ENCODE data around the gene PCK2.

Gene PCK2

DNA sequence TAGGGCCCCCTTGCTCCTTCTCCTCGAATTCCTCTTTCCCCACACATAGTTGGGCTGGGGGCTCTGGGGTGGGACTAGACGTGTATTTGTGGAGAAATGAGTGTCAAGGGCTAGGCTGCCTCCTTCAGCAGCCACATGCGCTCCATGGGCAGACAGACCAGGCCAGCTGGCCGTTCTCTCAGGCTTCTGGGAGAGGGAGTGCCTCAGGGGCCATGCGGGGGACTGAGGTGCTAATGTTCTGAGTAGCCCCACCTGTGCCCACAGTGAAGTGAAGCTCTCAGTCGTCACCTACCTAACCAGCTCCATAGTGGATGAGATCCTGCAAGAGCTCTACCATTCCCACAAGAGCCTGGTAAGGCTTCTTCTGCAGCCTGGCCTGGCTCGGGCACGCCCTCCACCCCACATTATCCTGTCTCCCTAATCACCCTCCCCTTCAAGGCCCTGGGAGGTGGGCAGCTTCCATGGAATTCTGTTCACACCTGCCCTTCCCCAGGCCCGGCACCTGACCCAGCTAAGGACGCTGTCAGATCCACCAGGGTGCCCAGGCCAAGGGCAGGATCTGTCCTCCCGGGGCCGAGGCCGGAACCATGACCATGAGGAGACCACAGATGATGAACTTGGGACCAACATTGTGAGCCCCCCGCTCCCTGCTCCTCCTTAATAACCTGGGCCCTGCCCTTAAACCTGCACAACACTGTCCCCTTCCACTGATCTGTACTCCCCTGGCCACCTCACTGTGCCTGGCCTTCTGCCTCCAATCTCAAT lies 31.7 kb upstream of the PCK2 start:
- DNase-seq = no peak

DNA sequence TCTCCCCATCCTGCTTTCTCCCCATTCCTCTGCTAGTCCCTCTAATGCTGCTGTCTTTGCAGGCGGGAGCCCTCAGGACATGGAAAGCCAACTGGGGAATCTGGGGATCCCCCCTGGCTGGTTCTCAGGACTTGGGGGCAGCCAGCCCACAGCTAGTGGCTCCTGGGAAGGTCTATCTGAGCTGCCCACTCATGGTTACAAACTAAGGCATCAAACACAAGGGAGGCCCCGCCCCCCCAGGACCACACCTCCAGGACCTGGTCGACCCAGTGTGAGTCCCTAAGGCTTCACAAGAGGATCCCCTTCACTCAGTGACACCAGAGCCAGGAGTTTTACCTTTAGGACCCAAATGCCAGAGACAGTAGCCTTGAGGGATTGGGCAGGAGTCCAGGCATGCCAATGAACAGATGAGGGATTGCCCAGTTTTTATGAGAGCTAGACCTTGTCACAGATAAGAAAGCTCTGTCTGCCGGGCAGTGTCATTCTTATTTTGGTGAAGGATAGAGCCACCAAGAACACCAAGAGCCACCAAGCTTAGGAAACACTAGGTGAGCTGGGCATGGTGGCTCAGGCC lies 30.8 kb upstream of the PCK2 start:
- DNase-seq = no peak

DNA sequence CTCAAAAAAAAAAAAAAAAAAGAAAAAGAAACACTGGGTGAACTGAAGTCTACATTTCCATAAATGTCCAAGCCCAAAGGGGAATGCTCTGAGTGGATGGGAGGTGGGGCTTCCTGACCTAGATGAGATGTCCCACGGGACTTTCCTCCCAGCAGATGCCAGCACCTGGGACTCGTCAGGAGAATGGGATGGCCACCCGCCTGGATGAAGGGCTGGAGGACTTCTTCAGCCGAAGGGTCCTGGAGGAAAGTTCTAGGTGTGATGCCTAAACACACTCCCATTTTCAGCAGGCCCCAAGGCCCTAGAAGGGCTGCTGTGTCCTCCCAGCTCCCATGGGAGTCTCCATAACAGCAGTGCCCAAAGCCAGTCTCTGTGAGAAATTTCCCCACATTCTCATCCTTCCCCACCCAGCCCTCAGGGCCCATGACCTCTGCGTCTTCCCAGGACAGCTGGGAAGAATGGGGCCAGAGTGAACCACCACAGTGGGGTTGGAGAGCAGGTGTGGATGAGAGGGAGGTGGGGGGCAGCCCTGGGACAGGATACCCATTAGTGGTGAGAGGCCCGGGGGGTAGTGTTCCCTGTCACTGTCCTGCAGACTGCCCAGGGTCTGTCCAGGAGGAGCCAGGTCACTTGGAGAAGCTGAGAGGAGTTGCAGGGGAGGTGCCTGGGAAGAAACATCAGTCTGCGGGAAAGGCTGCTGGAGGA lies 29.9 kb upstream of the PCK2 start:
- no peak for DNase-seq

DNA sequence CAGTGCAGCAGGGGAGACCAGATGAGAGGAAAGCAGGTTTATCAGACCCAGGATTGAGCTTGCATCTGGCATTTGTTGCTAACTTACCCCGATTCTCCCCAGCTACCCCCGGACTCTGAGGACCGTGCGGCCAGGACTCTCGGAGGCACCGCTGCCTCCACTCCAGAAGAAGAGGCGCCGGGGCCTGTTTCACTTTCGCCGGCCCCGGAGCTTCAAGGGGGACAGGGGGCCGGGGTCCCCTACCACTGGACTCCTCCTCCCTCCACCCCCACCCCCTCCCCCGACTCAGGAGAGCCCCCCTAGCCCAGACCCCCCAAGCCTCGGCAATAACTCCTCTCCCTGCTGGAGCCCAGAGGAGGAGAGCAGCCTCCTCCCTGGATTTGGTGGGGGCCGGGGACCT lies 29.3 kb upstream of the PCK2 start:
- DNase-seq = no peak

DNA sequence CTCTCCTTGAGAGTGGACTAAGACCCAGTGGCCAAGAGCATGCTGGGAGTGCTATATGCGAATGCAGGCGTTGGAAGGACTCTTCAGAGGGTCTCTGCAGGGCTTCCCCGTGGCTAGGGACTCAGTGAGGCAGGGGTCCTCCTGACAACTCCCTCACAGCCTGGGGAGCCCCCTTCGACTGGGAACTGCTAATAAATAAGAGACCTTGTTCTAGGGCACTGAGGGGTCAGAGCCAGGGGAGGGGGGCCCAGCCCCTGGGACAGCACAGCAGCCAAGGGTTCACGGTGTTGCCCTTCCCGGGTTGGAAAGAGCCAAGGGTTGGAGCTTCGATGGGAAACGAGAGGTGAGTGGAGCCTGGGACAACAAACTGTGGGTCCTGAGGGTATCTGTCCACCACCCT lies 28.7 kb upstream of the PCK2 start:
- DNase-seq = no peak

DNA sequence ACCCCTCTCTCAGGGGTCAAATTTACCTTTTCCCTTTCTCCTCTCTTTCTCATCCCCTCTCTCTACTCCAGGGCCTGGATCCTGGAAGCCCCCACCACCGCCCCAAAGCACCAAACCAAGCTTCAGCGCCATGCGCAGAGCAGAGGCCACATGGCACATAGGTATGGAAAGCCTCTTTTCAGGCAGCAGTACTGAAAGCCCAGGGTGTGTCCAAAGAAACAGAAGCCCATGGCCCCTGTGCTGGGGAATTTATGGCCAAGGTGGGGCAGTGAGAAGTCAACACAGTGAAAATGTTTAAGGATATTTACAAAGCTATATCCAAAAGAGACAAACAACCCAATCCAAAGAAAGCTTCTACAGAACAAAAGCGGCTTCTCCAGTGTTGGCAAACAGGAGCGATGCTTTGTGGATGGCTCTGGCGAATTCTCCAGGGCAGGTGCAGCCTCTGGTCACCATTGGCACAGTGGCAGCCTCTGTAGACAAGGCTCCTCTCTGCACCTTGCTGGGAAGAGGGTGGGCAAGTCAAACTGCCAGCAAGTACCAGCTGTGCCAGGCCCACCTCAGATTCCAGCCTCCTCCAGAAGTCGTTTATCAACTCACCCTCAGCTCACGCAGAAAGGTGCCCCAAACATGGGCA lies 27.5 kb upstream of the PCK2 start:
- no peak for DNase-seq

DNA sequence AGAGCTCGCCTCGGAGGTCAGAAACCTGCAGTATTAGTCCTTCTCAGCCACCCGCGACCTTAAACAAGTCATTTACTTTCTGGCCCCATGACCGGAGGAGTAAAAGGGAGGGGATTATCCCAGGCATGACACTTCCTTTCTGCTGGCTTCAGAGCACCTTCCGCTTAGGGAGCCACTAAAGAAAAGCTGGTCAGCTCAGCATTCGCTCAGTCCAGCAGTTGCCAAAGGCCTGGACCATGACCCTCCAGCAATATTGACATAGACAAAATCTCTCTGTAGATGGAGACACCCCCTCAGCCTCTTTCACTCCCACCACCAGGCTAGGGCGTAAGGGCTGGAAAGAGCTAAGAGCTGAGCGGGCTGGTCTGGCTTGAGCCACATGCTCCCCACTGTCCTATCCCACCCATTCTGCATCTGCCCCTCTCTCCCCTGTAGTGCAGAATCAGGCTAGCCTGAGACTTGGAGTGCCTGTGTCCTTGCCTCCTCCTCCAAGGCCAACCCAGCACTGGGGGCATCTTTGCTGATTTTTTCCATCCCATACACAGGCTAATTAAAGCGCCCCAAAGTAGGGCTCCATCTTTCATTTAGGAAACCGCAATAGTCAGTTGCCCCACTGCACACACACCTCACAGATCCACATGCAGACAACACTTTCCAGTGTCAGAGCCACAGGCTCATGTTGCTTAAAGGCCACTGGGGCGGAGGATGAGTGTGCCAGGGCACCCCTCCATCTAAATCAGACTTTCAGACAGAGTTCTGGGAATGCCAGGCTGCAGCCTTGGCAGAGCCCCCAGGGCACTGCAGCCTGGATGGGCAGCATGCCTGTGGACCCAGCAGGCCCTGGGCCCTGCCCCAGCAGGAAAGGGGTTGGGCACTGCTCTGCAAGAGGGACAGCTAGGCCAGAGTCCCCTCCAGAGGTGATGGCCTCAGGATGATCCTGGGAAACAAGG lies 26.7 kb upstream of the PCK2 start:
- no peak for DNase-seq

DNA sequence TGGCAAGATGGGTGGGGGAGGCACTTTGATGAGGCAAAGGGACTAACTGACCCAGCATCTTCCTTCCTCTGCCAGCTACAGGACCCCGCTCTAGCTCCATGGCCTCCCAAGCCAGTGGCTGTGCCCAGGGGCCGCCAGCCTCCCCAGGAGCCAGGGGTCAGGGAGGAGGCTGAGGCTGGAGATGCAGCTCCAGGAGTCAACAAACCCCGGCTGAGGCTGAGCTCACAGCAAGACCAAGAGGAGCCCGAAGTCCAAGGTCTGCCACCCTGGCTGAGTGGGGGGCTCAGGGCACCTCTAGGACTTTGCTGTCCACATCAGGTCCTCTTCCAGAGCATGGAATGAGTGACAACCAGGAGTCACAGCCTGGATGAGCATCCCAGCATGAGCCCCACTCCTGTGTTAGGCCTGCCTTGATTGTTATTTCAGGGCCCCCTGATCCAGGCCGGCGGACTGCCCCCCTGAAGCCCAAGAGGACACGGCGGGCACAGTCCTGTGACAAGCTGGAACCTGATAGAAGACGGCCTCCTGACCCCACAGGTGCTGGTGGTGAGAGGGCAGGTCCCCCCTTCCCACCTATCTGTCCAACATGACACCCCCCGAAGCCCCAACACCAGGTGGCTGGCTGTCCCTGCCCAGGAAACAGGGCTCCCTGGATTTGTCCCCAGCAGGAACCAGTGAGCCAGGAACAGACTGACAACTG lies 25.2 kb upstream of the PCK2 start:
- no peak for DNase-seq

DNA sequence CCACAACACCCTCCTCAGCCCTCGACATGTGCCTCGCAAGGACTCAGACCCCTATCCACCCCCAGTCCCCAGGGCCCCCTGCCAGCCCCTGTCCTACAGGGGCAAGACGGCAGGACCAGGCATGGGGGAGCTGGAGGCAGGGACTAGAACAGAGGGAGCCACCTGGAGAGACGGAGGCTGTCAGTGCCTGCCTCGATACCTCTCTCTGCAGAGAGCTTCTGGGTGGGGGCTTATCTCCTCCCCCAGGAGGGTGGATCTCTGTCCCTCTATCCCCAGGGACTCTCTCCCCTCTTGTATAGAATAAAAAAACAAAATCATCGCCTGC lies 24.7 kb upstream of the PCK2 start:
- no peak for DNase-seq

DNA sequence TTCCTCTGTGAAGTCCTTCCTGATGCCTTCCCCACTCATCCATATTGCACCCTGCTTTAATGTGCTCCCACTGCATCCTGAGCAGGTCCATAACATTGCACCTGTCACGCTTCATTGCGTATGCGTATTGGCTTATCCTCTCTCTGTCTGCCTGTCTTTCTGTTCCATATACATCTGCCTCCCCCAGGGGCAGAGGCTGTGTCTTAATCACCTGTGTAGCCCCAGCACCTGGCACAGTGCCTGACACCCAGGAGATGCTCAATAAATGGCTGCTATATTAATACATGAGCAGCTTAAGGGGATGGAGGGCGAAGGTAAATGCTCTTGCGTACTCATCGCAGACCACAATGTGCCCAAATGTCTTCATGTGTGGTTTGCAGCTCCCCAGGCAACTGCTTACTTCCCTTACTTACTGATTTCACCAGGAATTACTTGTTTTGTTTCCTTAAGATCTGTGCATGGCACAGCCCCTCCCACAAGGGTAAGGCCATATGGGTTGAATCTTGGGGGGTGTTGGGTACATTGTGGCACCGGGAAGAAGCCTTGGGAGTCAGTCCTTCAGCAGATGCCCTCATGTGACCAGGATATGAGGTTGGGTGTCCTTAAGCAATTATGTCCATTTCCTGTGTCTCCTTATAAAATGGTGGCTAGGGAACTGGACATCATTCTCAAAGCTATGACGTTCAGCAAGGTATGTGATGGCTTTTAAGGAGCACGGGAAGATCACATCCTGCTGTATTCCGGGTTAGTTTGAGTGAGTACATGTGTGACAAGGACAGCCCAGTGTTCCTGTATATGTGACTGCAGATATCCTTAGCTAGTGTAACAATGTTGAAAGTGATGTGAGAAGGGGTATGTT lies 23.6 kb upstream of the PCK2 start:
- DNase-seq = no peak

DNA sequence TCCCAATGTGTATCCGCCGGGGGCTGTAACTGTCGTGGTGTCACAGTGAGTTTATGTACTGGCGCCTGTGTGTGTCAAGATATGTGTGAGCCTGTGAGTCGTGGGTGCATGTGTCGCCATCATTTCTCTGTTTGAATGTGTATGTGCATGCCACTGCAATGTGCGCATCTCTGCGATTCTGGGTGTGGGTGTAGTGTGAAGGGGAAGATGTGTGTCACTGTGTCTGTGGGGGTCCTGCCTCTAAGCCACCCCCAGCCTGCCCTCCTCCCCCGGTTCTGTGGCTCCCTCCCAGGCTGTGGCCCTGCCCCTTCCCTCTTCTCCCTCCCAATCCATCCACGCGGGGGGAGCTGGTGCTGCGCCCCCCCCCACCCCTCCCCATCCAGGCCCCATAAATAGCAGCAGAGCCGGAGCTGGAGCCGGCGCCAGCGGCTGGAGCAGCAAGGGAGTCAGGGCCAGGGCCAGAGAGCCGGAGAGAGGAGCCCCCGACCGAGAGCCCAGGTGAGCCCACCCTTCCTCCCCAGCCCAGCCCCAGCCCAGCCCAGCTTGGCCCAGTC lies 22.9 kb upstream of the PCK2 start, which contains the start of gene CPNE6:
CPNE6 (plus strand) TSS at position 419 of the 554 bp plus-strand sequence. CDS start 1,375 bp downstream, outside the sequence.
- DNase-seq = no peak

DNA sequence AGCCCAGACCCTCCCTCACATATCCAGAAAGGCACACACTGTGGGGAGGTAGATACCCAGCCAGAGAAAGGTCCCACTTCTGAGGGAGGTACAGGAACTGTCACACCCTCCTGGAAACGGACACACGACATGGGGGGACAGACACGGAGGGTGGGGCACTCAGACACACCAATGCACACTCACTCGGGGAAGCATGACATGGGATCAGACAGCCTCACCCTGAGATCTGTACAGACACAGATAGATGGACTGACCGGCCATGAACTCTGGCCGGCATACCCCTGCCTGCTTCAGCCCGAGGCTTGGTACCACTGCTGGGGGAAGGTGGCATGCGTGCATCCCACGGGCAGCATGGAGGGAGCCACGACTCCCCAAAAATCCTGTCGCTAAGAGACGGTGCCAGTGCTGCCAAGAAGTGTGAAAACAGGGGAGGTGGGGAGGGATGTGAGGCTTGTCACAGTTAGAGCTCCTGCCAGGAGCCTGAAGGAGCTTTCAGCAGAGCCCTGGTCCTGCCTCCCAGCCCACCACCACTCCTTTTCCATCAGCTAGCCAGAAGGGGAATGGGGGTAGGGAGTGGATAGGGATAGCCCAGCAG lies 22.2 kb upstream of the PCK2 start:
- DNase-seq = no peak

DNA sequence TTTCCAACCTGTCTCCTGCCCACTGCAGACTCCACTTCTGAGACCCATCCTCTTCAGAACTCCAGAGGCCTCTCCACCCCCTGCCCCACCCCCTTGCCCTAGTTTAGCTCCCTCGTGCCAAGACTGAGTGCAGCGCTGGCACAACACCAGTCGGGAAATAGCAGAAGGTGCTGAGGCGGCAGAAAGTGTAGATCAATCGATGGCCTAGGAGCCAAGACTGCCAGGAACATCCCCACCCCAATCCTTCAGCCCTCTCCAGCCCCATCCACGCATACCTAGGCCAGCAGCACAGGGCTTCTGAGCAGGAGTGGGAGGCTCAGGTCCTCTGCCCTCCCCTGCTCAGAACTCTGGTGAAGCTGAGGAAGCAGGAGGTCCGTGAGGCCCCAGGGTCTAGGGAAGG lies 21.7 kb upstream of the PCK2 start:
- DNase-seq = no peak

DNA sequence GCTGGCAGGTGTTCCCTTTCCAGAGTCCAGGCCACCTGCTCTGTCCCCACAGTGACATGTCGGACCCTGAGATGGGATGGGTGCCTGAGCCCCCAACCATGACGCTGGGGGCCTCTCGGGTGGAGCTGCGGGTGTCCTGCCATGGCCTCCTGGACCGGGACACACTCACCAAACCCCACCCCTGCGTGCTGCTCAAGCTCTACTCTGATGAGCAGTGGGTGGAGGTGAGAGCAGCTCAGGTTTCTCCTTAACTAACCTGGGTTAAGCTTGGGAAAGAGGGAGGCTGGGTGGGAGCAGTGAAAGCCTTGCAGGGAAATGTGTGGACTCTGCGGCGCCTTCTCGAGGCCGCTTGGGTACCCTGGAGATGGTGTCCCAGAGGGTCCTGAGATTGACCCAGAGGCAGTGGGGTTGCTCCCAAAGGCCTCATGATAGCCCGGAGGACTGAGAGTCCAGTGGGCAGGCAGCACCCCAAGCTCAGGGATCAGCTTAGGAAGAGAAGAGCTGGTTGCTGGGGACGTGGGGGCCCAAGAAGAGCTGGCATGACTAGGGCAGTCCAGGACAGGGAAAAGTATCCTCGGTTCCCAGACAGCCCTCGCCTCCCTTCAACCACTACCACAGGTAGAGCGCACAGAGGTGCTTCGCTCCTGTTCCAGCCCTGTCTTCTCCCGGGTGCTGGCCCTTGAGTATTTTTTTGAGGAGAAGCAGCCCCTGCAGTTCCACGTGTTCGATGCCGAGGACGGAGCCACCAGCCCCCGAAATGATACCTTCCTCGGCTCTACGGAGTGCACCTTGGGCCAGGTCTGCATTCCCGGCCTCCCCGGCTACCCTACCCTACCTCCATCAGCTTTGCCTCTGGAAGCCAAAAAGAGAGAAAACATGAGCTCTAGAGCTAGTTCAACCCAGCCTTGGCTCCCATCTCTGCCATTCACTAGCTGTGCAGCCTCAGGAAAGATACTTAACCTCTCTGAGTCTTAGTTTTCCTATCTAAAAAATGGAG lies 20.9 kb upstream of the PCK2 start:
- no peak for DNase-seq

DNA sequence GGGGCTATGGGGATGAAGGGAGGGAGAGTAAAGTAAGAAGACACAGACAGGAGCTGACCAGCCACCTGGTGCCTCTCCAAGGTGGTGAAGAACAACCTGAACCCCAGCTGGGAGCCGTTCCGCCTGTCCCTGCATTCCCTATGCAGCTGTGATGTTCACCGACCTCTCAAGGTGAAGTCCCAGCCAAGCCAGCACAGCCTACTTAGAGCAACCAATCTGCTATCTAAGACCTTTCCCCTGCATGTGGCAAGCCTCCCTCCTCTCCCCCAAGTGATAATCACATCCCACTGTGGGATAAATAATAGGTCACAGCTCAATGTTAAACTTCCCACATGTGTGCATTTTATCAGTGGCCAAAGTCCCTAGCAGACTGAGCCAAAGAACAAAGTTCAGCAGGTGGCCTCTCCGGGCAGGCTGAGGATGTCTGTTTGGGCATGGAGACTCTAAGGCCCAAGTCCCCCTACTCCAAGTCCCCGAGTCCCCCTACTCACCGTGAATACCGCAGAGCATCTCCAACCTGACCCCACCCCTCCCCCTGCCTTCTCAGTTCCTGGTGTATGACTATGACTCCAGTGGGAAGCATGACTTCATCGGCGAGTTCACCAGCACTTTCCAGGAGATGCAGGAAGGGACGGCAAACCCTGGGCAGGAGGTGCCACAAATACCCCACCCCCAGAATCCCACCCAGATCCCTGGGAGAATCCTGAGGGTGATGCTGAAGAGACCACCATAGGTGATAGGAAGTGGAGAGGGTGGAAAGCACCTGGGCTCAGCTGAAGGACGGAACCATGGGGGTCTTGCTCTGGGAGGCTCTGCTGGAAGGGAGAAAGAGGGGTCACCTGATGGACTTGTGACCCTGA lies 19.3 kb upstream of the PCK2 start:
- DNase-seq = no peak

DNA sequence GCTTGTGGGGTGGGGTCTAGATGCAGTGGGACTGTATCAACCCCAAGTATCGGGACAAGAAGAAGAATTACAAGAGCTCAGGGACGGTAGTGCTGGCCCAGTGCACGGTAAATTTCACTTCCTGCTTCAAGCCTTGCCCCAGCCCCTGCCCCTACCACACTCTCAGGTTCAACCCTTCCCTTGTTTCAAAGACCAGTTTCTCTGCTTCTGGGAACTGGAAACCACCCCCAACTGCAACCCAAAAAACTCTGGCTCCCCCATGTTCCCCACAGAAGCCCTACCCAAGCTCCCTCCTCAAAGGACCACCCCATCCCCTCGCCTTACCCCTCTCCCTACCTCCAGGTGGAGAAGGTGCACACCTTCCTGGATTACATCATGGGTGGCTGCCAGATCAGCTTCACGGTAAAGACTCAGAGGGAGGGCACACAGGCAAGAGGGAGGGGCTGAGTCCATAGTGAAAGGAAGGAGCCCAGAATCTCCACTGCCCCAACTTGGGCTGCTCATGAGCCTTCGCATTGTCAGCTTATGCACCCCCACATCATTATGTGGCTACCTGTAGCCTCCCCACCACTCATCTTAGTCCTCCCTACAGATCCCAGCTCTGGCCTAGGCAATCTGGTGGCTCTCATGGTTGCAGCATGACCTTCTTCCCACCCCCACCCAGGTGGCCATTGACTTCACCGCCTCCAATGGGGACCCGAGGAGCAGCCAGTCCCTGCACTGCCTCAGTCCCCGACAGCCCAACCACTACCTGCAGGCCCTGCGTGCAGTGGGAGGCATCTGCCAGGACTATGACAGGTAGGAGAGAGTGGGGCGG lies 18.4 kb upstream of the PCK2 start:
- DNase-seq = no peak

DNA sequence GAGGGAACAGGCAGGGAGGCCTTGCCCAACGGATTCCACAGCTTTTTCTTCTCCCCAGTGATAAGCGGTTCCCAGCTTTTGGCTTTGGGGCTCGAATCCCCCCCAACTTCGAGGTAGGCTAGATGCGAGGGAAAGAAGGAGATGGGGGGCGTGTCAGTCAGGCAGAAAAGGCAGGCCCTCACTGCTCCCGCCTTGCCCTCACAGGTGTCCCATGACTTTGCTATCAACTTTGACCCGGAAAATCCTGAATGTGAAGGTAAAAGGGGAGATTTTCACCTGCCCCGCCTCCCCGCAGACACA lies 17.9 kb upstream of the PCK2 start:
- DNase-seq = no peak

Measured in CD4-positive, alpha-beta T cell treated with Interleukin-10 for 1 hour (primary cell).